HG03060 (cell line): ENCODE measurements around the gene MRM3.
"Not testable (repeated sequence)": the region's sequence is repeated elsewhere in the genome, so short reads cannot be mapped to it uniquely, and the experiment has no call there.

Experiments
- ATAC-seq: cut with Tn5 transposase; IDR thresholded peaks from one replicate; pipeline ENCODE4 v1.9.1; 2021; ENCODE audit warnings: low read depth, moderate number of reproducible peaks; ENCODE audit not compliant: unreplicated experiment

Gene MRM3

DNA sequence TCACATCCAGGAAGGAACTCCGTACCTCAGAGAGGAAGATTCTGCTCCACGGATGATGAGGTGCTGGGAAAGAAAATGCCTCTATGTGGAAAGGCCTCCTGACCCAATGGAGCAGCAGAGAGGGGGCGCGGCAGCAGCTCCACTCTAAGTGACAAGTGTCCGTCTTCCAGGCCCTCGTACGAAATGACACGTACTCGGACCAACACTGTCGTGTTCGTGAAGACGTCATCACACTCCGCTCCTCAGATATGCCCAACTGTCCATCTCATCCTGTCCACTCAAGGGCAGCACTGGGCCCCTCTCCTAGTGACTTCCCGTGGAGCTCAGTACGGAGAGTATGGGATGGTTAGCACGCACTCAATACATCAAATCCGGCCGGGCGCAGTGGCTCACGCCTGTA is 32.2 kb downstream of the MRM3 start:
- no peak for ATAC-seq

- ATAC-seq, result no peak
Observed at GRCh38 chr17:819251-819650, 37.1 kb downstream of the MRM3 start.

DNA sequence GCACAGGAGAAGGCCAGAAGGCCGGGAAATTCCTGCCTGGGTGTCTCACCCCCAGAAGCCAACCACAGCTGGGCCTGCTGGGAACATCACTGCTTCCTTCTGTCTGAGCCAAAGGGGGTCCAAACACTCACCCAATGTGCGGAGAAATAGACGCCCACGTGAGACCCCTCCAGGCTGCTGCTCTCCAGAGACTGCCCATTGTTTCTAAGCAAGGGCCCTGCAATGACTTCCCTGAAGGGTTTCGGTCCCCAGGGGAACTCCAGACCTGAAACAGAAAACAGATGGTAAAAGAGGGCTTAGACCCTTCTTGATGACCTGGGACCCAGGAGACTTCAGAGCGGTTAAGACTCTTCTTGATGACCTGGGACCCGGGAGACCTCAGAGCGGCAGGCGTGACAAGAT is 41.3 kb downstream of the MRM3 start:
- ATAC-seq, result no peak

GRCh38 chr17:824378-824777 is 42.2 kb downstream of the MRM3 start:
- ATAC-seq, result no peak

DNA sequence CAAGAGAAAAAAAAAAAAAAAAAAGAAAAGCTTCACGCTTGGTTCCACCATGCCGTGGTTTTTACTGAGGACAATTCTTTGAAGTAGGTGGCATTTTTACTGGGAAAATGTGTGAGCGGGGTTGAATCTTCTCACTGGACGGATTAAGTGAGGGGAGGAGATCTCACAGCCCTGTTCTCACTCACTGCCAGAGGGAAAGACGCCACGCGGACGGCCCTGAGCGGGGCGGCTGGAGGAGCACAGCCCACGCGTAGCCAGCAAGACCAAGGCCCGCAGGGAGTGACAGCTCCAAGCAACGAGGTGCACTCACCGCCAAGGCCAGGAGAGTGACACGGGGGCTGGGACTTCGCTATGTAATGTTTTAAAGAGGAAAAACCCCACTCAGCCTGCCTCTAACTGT is 43.1 kb downstream of the MRM3 start:
- no peak for ATAC-seq

- ATAC-seq, result no peak
Observed at GRCh38 chr17:826778-827177, 44.6 kb downstream of the MRM3 start.

DNA sequence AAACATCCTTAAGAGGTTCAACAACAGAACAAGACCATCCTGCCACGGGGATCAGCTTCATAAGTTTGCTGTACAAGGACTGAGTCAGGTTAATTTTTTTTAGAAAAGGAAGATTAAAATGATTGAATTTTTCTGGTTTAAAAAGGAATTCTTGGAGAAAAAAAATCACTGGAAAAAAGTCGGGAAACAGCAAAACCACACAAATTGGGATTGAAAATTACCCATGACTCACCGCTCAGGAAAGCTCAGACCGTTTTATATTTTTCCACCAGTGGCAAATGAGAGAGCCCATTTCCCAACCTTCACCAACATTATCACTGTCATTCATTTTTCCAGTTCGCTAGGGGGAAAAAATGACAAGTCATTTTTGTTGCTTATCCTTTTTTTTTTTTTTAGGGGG is 46.6 kb downstream of the MRM3 start:
- no peak for ATAC-seq

DNA sequence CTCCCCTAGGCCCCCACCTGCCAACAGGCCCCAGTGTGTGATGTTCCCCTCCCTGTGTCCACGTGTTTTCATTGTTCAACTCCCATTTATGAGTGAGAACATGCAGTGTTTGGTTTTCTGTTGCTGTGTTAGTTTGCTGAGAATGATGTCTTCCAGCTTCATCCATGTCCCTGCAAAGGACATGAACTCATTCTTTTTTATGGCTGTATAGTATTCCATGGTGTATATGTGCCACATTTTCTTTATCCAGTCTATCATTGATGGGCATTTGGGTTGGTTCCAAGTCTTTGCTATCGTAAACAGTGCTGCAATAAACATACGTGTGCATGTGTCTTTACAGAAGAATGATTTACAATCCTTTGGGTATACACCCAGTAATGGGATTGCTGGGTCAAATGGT is 47.5 kb downstream of the MRM3 start:
- not testable (repeated sequence) for ATAC-seq

DNA sequence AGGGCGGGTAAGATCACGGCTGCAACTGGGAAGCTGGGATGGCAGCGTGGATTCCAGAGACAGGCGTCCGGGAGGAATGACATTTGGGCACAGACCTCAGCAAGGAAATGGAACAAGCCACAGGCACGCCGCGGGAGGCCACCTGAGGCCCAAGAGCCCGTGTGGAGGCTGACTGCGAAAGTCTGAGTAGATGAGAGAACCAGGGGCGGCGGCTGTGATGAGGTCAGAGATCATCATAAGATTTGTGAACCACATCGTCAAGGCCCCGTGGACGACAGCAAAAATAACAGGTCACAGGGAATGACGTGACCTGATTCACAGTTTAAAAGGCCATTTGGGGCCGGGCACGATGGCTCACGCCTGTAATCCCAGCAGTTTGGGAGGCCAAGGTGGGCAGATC is 48.2 kb downstream of the MRM3 start:
- ATAC-seq, result no peak

DNA sequence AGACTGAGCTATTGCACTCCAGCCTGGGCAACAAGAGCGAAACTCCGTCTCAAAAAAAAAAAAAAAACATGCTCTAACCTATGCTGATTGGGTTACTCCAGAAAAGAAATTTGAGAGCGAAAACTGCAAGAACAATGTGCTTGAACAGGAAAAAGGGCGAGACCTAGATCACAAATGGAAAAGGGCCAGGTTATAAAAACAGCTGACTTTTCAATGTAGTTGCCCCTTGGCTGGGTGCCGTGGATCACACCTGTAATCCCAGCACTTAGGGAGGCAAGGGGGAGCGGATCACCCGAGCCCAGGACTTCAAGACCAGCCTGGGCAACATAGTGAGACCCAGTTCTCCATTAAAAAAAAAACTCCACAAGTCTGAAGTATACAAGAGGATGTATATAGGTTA is 48.8 kb downstream of the MRM3 start:
- no peak for ATAC-seq

DNA sequence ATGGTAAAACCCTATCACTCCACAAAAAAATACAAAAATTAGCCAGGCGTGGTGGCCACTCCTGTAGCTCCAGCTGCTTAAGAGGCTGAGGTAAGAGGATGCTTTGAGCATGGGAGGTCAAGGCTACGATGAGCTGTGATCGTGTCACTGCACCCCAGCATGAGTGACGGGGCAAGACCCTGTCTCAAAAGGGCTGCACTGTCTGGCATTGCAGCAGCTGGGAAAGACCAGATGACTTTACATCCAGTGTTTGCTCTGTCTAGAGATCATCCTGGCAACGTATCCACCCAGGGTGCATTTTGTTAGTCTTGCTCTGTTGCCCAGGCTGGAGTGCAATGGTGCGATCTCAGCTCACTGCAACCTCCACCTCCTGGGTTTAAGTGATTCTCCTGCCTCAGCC is 52.0 kb downstream of the MRM3 start:
- no peak for ATAC-seq

DNA sequence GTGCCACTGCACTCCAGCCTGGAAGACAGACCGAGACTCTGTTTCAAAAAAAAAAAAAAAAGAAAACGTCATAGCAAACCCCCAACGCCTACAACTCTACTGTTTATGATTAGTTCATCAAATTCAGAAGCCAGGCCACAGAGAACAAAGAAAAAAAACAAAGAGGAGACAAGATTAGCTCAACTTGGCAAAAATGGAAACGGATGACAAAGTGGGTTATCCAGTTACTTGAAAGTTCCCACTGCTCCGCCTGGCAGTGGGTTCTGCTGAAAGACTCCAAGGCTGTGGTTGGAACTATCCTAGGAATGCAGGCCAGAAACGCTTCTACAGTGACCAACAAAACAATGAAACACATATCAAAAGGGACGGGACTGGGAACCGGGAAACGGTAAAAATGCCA is 53.1 kb downstream of the MRM3 start:
- ATAC-seq, result no peak

GRCh38 chr17:835721-836120 is 53.6 kb downstream of the MRM3 start:
- not testable (repeated sequence) for ATAC-seq

DNA sequence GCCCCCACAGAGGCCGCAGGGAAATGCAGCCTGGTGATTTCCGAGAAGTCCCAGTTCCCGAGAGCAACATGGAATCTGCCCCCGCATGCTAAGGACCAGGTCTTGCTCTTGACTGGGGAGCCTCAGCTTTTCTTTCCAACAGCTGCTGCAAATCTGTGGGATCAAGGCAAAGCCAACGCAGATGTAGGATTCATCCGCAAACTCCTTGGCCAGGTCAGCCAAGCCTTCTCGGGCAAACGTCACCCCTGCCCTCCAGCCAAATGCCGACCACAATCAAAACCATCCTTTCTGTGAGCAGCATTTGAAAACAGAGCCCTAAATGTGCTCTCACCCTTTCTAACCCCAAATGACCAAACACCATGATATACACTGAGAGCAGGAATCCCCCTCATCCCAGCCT is 54.0 kb downstream of the MRM3 start:
- ATAC-seq, result no peak

DNA sequence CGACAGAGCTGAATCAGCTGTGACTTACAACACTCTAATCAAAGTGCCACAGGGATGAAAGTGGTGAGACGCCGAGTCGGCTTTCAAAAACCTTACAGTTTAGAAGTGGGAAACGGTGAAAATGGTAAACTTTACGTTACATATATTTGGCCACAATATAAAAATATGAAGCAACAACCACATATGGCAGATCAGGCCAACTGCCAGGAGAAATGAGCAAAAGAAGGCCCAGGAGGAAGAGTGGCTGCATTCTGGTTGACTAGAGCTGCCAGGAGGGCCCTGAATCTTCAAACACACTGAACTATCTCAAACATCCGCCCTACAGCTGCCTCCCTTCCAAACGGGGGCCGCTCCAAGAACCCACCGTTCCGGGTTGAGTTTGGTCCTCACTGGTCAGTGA is 56.3 kb downstream of the MRM3 start:
- ATAC-seq, result no peak

DNA sequence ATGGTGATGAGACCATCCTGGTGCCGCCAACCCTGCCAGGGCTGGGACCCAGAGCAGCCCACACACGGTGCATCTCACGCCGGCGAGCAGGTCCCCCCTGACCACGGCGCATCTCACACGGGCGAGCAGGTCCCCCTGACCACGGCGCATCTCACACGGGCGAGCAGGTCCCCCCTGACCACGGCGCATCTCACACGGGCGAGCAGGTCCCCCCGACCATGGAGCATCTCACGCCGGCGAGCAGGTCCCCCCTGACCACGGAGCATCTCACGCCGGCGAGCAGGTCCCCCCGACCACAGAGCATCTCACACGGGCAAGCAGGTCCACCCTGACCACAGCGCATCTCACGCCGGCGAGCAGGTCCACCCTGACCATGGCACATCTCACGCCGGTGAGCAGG is 59.2 kb downstream of the MRM3 start:
- no peak for ATAC-seq
